ENCODE data around the gene TEX44. TPM values are rescaled to one million over a fixed set of nuclear protein-coding genes. Genes with fewer than 3 reads are reported as not detected.
A peak's percentile ranks its signal among the peaks of the same experiment; 100 is the strongest.

The TEX44 gene
- total and polyA plus RNA-seq, 8 donors = not detected

- H3K4me3 ChIP-seq = no peak overlapping the region
- no peaks in the 10 kb centered on the region for H3K9me3 ChIP-seq
- no peaks in the 10 kb centered on the region for H3K27me3 ChIP-seq
- H3K36me3 ChIP-seq = no peaks in the 10 kb centered on the region
- peaks cover 0 to 6% (median 2%) of the 10 kb centered on the region in 4 donors for H3K4me1 ChIP-seq
- no peak for DNase-seq
- TF ChIP-seq CTCF (IDR thresholded peaks at IDR 0.05) = no peak
- no peak for TF ChIP-seq POLR2AphosphoS5 (IDR thresholded peaks at IDR 0.05)
- no peak for TF ChIP-seq EP300 (IDR thresholded peaks at IDR 0.05)
- TF ChIP-seq POLR2A (IDR thresholded peaks at IDR 0.05) = no peak
- no peak overlapping the region for H3K27ac ChIP-seq
- intact Hi-C loops (cut with DNase I; ENCODE audit: low total_unique reads) = no loop called here
- WGBS, 5 donors = 88 to 96% (median 94%) methylated on average over 9 to 16 of the region's 16 CpGs
Measured at GRCh38 chr2:231593666-231594065, 1.0 kb downstream of the TEX44 start.

- no peaks in the 10 kb centered on the region for H3K9me3 ChIP-seq
Measured at GRCh38 chr2:231597014-231597611, 4.4 kb downstream of the TEX44 start.

GRCh38 chr2:231597627-231598026 lies 5.0 kb downstream of the TEX44 start:
- Histone ChIP-seq H3K4me1 (peaks cover 0 to 21% (median 9%) of the 10 kb centered on the region in 4 donors), H3K27ac (peak overlapping the region in 2 of 5 donors; percentile 23 to 65), H3K9me3 (no peaks in the 10 kb centered on the region), H3K27me3 (no peaks in the 10 kb centered on the region), H3K36me3 (no peaks in the 10 kb centered on the region), H3K4me3 (no peak overlapping the region)
- WGBS, 5 donors = 71 to 91% (median 81%) methylated on average over 8 of the region's 8 CpGs
- DNase-seq = no peak
- TF ChIP-seq POLR2A (IDR thresholded peaks at IDR 0.05) (no peak), POLR2AphosphoS5 (IDR thresholded peaks at IDR 0.05) (no peak), EP300 (IDR thresholded peaks at IDR 0.05) (no peak), CTCF (IDR thresholded peaks at IDR 0.05) (no peak)
- intact Hi-C loops (cut with DNase I; ENCODE audit: low total_unique reads) = no loop called here

More at GRCh38 chr2:231597014-231597611, 4.4 kb downstream of the TEX44 start:
- intact Hi-C loops (cut with DNase I; ENCODE audit: low total_unique reads) = no loop called here
- H3K27me3 ChIP-seq = no peaks in the 10 kb centered on the region
- TF ChIP-seq EP300 (IDR thresholded peaks at IDR 0.05) (no peak), POLR2A (IDR thresholded peaks at IDR 0.05) (no peak), CTCF (IDR thresholded peaks at IDR 0.05) (no peak), POLR2AphosphoS5 (IDR thresholded peaks at IDR 0.05) (peak in 1 of 3 donors; percentile 18)
- peak in 1 of 2 donors; percentile 41 for DNase-seq
- H3K4me3 ChIP-seq = no peak overlapping the region
- H3K36me3 ChIP-seq = no peaks in the 10 kb centered on the region
- 63 to 80% (median 71%) methylated on average over 18 of the region's 18 CpGs for WGBS, 5 donors
- H3K4me1 ChIP-seq = peaks cover 0 to 16% (median 8%) of the 10 kb centered on the region in 4 donors
- H3K27ac ChIP-seq = peak overlapping the region in 2 of 5 donors; percentile 23 to 65

GRCh38 chr2:231600619-231601355 lies 8.1 kb downstream of the TEX44 start:
- Histone ChIP-seq H3K4me3 (no peak overlapping the region), H3K36me3 (no peaks in the 10 kb centered on the region), H3K4me1 (peaks cover 23 to 49% (median 35%) of the 10 kb centered on the region in 4 donors), H3K9me3 (no peaks in the 10 kb centered on the region), H3K27me3 (no peaks in the 10 kb centered on the region), H3K27ac (peak overlapping the region in 3 of 5 donors; percentile 48 to 99 (median 73))
- intact Hi-C loops (cut with DNase I; ENCODE audit: low total_unique reads) = no loop called here
- no peak for TF ChIP-seq EP300 (IDR thresholded peaks at IDR 0.05)
- no peak for TF ChIP-seq POLR2AphosphoS5 (IDR thresholded peaks at IDR 0.05)
- no peak for TF ChIP-seq CTCF (IDR thresholded peaks at IDR 0.05)
- TF ChIP-seq POLR2A (IDR thresholded peaks at IDR 0.05) = no peak
- WGBS, 5 donors = 56 to 64% (median 61%) methylated on average over 10 to 11 of the region's 11 CpGs
- DNase-seq = no peak

Data from stomach (tissue), 9 donors.